Coronary artery (tissue), 2 donors: Measurements from ENCODE around the gene GRIA1.

Source experiments
- DNase-seq: peaks from one replicate; pipeline ENCODE4 v3.0.0-alpha.2; 2017; ENCODE audit warnings: low spot score
- H3K27ac ChIP-seq, 2 donors: fragments of 200-600 bp; sonication (generic); one replicate each; pipeline ENCODE4 v1.5.1; 2016 to 2019
- H3K4me3 ChIP-seq: fragments of 200-600 bp; sonication (generic); 2 replicates; pipeline ENCODE4 v1.5.1; 2016; ENCODE audit warnings: mild to moderate bottlenecking, moderate library complexity
- TF ChIP-seq, protein P1 (sequence below): fragments of 200-600 bp; sonication (generic); IDR thresholded peaks from one replicate; pipeline ENCODE4 v1.5.1; 2019; ENCODE audit warnings: antibody characterized with exemption

GRIA1 gene

DNA sequence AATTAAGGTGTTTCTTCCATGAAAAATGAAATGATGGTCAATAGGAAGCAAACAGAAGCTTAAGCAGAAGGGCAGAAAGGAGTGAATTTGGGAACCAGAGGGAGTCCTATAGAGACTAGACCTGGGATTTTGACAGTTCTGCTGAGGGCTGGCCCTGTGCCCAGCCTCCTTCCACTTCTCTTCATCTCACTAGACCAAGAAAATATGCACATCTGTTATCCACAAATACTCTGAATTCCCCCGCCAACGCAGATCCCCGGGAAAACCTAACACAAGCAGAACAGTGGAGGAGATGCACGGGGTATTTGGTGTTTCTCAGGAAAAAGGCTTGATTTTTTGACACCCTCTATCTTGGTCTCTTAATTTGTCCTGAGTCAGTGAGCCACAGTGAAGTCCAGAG, 22.7 kb downstream of the GRIA1 start:
- Histone ChIP-seq H3K4me3 (no peak overlapping the region), H3K27ac (no peak overlapping the region)
- DNase-seq = no peak
- TF ChIP-seq, protein P1, sequence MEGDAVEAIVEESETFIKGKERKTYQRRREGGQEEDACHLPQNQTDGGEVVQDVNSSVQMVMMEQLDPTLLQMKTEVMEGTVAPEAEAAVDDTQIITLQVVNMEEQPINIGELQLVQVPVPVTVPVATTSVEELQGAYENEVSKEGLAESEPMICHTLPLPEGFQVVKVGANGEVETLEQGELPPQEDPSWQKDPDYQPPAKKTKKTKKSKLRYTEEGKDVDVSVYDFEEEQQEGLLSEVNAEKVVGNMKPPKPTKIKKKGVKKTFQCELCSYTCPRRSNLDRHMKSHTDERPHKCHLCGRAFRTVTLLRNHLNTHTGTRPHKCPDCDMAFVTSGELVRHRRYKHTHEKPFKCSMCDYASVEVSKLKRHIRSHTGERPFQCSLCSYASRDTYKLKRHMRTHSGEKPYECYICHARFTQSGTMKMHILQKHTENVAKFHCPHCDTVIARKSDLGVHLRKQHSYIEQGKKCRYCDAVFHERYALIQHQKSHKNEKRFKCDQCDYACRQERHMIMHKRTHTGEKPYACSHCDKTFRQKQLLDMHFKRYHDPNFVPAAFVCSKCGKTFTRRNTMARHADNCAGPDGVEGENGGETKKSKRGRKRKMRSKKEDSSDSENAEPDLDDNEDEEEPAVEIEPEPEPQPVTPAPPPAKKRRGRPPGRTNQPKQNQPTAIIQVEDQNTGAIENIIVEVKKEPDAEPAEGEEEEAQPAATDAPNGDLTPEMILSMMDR = no peak

DNA sequence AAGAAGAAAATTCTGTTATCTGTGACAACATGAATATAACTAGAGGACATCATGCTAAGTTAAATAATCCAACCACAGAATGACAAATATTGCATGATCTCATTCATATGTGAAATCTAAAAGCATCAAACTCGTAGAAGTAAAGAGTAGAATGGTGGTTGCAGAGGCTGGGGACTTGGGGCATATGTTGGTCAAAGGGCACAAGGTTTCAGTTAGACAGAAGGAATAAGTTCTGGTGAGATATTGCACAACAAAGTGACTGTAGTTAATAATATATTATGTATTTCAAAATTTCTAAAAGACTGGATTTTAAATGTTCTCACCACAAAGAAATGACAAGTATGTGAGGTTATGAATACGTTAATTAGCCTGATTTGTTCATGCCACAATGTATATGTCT, 24.8 kb downstream of the GRIA1 start:
- no peak overlapping the region for H3K4me3 ChIP-seq
- no peak for DNase-seq
- TF ChIP-seq, protein P1 = no peak
- H3K27ac ChIP-seq = no peak overlapping the region

DNA sequence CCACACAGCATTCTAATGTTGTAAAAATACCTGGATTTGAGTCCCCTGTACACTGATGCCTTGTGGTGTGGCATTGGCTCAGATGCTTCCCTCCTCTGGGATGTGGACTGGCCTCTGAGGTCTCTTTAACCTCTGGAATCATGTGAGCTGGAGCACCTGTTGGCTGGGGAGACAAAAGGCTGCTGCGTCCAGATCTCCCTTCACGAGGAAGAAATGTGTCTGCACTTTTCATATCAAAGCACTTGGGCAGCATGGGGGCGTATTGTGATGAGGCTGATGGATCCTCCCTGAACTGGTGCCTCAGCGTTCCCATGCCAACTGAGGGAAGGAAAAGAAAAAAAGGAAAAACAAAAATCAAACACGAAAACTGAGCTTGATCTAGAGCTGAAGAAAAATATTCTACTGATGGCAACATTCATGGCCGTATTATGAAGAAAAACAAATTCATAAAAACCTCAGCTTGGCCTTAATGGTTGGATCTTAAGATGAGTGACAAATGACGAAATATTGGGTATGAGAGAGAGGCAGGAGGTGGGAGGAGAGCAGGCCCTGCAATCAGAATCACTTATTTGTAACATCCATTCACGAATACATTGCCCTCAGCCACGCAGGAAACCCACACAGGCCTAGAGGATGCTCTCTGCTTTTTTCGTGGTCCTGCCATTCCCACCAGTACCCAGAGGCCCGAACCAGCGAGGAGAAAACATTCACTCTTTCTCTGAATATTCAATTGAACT, 26.2 kb downstream of the GRIA1 start:
- TF ChIP-seq, protein P1 = no peak
- no peak for DNase-seq
- H3K27ac ChIP-seq = no peak overlapping the region
- H3K4me3 ChIP-seq = no peak overlapping the region

DNA sequence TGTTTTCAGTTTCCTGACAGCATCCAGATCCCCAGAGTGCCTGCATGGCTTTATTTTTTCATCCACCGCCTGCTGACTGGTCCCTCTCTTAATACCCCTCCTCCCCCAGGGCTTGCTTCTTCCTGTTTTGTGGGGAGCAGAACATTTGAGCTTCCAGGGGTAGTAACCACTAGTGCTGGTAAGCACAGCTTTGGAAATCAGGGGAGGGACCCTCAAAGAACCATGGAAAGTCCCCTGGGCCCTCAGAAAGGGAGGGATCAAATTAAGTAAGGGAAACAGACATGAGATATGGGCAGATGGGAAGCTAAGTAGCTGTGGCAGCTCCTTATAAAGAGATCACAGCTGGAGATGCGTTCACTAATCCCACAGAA, 26.8 kb downstream of the GRIA1 start:
- DNase-seq = no peak
- TF ChIP-seq, protein P1 = no peak
- no peak overlapping the region for H3K4me3 ChIP-seq
- H3K27ac ChIP-seq = no peak overlapping the region

DNA sequence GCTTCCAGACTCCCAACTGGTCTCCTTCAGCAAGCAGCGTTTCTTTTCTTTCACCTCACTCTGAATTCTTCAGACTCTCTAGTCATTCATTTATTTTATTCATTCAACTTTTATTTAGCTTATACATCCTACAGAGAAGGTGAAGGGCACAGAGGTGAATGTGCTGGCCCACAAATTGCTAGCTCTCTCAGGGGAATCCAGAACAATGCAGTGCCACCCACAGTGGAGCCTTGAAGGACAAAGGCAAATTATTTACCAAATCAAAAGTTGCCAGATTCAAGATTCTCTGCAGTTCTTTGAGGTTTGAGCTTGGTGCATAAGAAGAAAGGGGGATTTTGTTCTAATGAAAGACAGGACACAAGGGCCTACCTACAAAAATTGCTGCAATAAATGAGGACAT, 29.7 kb downstream of the GRIA1 start:
- H3K4me3 ChIP-seq = no peak overlapping the region
- no peak for DNase-seq
- H3K27ac ChIP-seq = no peak overlapping the region
- TF ChIP-seq, protein P1 = no peak

DNA sequence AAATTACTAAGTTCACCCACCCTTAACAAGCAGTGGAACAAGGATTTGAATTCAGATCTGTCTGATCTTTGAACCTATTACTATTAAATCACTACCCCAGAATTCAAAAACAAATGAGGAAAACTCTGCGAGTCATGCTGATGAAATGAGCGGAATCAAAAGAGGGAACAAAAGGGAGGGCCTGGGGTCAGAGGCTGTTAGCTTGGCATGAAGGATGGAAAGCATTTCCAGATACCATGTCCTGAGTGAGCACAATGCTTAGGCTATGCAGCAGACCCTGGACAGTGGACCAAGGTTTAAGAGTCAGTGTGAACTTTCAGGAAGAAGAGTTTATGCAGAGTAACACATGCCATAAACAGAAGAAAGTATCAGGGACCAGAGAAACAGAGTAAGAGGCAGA, 30.5 kb downstream of the GRIA1 start:
- Histone ChIP-seq H3K4me3 (no peak overlapping the region), H3K27ac (no peak overlapping the region)
- DNase-seq = no peak
- TF ChIP-seq, protein P1 = no peak

DNA sequence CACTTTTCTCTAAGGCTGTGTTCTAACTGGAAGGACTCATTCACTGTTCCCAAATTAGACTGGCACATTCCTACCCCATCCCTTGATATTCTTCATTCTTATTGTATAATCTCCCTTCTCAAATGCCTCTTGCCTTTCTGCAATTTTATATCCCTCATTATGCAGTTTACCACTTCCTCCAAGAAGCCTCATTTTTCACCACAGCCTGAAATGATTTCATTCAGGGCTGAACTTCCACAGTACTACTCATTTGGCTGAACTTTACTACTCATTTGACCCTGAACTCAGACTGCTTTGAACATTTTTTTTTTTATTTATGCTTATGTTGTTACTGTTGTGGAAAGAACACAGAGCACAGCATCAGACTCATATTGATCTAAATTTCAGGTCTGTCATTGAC, 32.7 kb downstream of the GRIA1 start:
- no peak overlapping the region for H3K4me3 ChIP-seq
- H3K27ac ChIP-seq = no peak overlapping the region
- no peak for DNase-seq
- TF ChIP-seq, protein P1 = no peak
